H1 (cell line): Measurements from ENCODE around the gene NABP2. TPM values are rescaled to one million over a fixed set of nuclear protein-coding genes. Genes with fewer than 3 reads are reported as not detected.

Experiments used
- CTCF ChIA-PET: fragments of 300-600 bp; sonication (Branson Sonifier 250); formaldehyde crosslinking; loops from one replicate; lab custom pipeline; 2021; ENCODE audit not compliant: partially characterized antibody; lab: Charles Lee
- POLR2A ChIA-PET: fragments of 300-600 bp; sonication (Branson Sonifier 250); formaldehyde crosslinking; loops from one replicate; lab custom pipeline; 2021; ENCODE audit warnings: inconsistent platforms; ENCODE audit not compliant: partially characterized antibody; lab: Charles Lee
- DNase-seq, 2 experiments: peaks; one replicate each; pipeline versions ENCODE4 v3.0.0 to v3.0.0-alpha.2; 2010 to 2022; ENCODE audit warnings: low spot score in 2 of 2, low read depth in 1 of 2, mixed read lengths in 1 of 2
- FAIRE-seq: peaks from 2 replicates; lab custom pipeline; 2011; peaks lifted over from hg19 to GRCh38; lab: Jason Lieb, UNC
- H2AFZ ChIP-seq: 2 replicates; pipeline ENCODE4 v1.8.1; 2012; ENCODE audit warnings: low read length, inconsistent platforms
- H2AK5ac ChIP-seq: 2 replicates; pipeline ENCODE4 v1.6.1; 2013; ENCODE audit warnings: low read depth, low read length
- H2BK120ac ChIP-seq: replicated peaks from 2 replicates; pipeline ENCODE3; 2013; ENCODE audit warnings: low read depth, low read length, inconsistent platforms
- H2BK12ac ChIP-seq: 2 replicates; pipeline ENCODE4 v1.6.1; 2013; ENCODE audit warnings: low read depth, low read length
- H2BK15ac ChIP-seq: 2 replicates; pipeline ENCODE4 v1.6.1; 2013; ENCODE audit warnings: low read length
- H2BK20ac ChIP-seq: 2 replicates; pipeline ENCODE4 v1.6.1; 2013; ENCODE audit warnings: low read length
- H2BK5ac ChIP-seq: 2 replicates; pipeline ENCODE4 v1.6.1; 2013; ENCODE audit warnings: low read depth, low read length
- H3K14ac ChIP-seq: 2 replicates; pipeline ENCODE4 v1.6.1; 2013; ENCODE audit warnings: inconsistent platforms; ENCODE audit not compliant: insufficient read length
- H3K18ac ChIP-seq: 2 replicates; pipeline ENCODE4 v1.6.1; 2013; ENCODE audit warnings: low read length; ENCODE audit errors: extremely low read depth
- H3K23ac ChIP-seq: 2 replicates; pipeline ENCODE4 v1.6.1; 2013; ENCODE audit warnings: inconsistent platforms; ENCODE audit not compliant: insufficient read length
- H3K23me2 ChIP-seq: 2 replicates; pipeline ENCODE4 v1.6.1; 2013; ENCODE audit warnings: low read depth, low read length
- H3K27ac ChIP-seq: 2 replicates; pipeline ENCODE4 v1.6.1; 2011; ENCODE audit warnings: low read depth, low read length, inconsistent platforms
- H3K27me3 ChIP-seq, 4 experiments: replicated peaks in 1 of 4; 1 replicate in 1 of 4; 2 replicates in 3 of 4; pipeline versions ENCODE4 v1.6.1 to v1.8.1; 2011 to 2013; ENCODE audit warnings: low read length in 3 of 4, mild to moderate bottlenecking in 3 of 4, inconsistent platforms in 2 of 4, mixed read lengths in 2 of 4, moderate library complexity in 1 of 4; ENCODE audit not compliant: control insufficient read depth in 3 of 4, insufficient read depth in 3 of 4; ENCODE audit errors: extremely low read depth in 1 of 4
- H3K36me3 ChIP-seq, 4 experiments: 2 replicates each; pipeline versions ENCODE4 v1.6.1 to v1.8.1; 2011 to 2013; ENCODE audit warnings: mild to moderate bottlenecking in 4 of 4, low read length in 3 of 4, moderate library complexity in 2 of 4, control low read depth in 1 of 4, inconsistent platforms in 1 of 4; ENCODE audit not compliant: insufficient read depth in 4 of 4, control insufficient read depth in 2 of 4
- H3K4ac ChIP-seq: replicated peaks from 2 replicates; pipeline ENCODE3; 2013; ENCODE audit warnings: low read length, low read depth, mixed read lengths, inconsistent platforms; ENCODE audit not compliant: insufficient read length
- H3K4me1 ChIP-seq, 4 experiments: replicated peaks in 1 of 4; 1 replicate in 1 of 4; 2 replicates in 3 of 4; pipeline versions ENCODE4 v1.6.1 to v1.8.1; 2011 to 2013; ENCODE audit warnings: low read length in 3 of 4, inconsistent platforms in 2 of 4, mixed read lengths in 1 of 4; ENCODE audit not compliant: insufficient read depth in 4 of 4, control insufficient read depth in 3 of 4
- H3K4me2 ChIP-seq, 2 experiments: 2 replicates each; pipeline versions ENCODE4 v1.6.1 to v1.8.1; 2011 to 2013; ENCODE audit warnings: low read depth in 2 of 2, low read length in 2 of 2, control low read depth in 1 of 2, inconsistent platforms in 1 of 2, mild to moderate bottlenecking in 1 of 2; ENCODE audit not compliant: insufficient read depth in 1 of 2
- H3K4me3 ChIP-seq, 4 experiments: fragments of 200-600, 300-600 bp in 1 of 4; sonication (generic), shearing (Covaris generic), sonication (Bioruptor Twin) in 1 of 4; 2 replicates each; pipeline versions ENCODE4 v1.5.1 to v1.8.1; 2011 to 2016; ENCODE audit warnings: low read length in 4 of 4, low read depth in 3 of 4, control low read depth in 2 of 4, inconsistent platforms in 2 of 4, mild to moderate bottlenecking in 2 of 4, mixed read lengths in 1 of 4, moderate library complexity in 1 of 4; ENCODE audit not compliant: insufficient read depth in 2 of 4; ENCODE audit errors: extremely low read depth in 1 of 4
- H3K56ac ChIP-seq: replicated peaks from 2 replicates; pipeline ENCODE3; 2013; ENCODE audit warnings: low read depth, mild to moderate bottlenecking, mixed read lengths, low read length, inconsistent platforms; ENCODE audit not compliant: insufficient read length
- H3K79me1 ChIP-seq: 2 replicates; pipeline ENCODE4 v1.6.1; 2013; ENCODE audit warnings: low read depth, low read length, control low read depth
- H3K79me2 ChIP-seq, 2 experiments: 2 replicates each; pipeline versions ENCODE4 v1.6.1 to v1.8.1; 2012 to 2013; ENCODE audit warnings: low read length in 2 of 2, mild to moderate bottlenecking in 2 of 2, inconsistent platforms in 1 of 2; ENCODE audit not compliant: insufficient read depth in 2 of 2, control insufficient read depth in 1 of 2
- H3K9ac ChIP-seq, 4 experiments: replicated peaks in 1 of 4; 1 replicate in 1 of 4; 2 replicates in 3 of 4; pipeline versions ENCODE4 v1.6.1 to v1.8.1; 2011 to 2013; ENCODE audit warnings: low read depth in 3 of 4, low read length in 3 of 4, control low read depth in 2 of 4, mild to moderate bottlenecking in 2 of 4, moderate library complexity in 2 of 4, inconsistent platforms in 1 of 4; ENCODE audit errors: extremely low read depth in 1 of 4
- H3K9me3 ChIP-seq, 2 experiments: 2 replicates each; pipeline versions ENCODE4 v1.6.1 to v1.8.1; 2012 to 2013; ENCODE audit warnings: mild to moderate bottlenecking in 2 of 2, moderate library complexity in 2 of 2, control low read depth in 1 of 2, inconsistent platforms in 1 of 2, low read depth in 1 of 2, low read length in 1 of 2, mixed read lengths in 1 of 2; ENCODE audit not compliant: insufficient read depth in 2 of 2
- H4K20me1 ChIP-seq, 2 experiments: replicated peaks in 1 of 2; 2 replicates each; pipeline versions ENCODE3 to v1.8.1; 2011 to 2013; ENCODE audit warnings: inconsistent platforms in 2 of 2, low read length in 2 of 2, mild to moderate bottlenecking in 1 of 2; ENCODE audit not compliant: insufficient read depth in 2 of 2, control insufficient read depth in 1 of 2
- H4K5ac ChIP-seq: 2 replicates; pipeline ENCODE4 v1.6.1; 2013; ENCODE audit warnings: low read length, low read depth, mixed read lengths, inconsistent platforms; ENCODE audit not compliant: insufficient read length
- H4K8ac ChIP-seq: 2 replicates; pipeline ENCODE4 v1.8.0; 2013; ENCODE audit warnings: mild to moderate bottlenecking, moderate library complexity, low read length, inconsistent platforms; ENCODE audit not compliant: insufficient read depth; ENCODE audit errors: extremely low read depth
- H4K91ac ChIP-seq: replicated peaks from 2 replicates; pipeline ENCODE3; 2013; ENCODE audit warnings: low read length, mixed read lengths, inconsistent platforms; ENCODE audit not compliant: insufficient read length
- ASH2L ChIP-seq: fragments of 200-600, 300-600 bp; sonication (generic); IDR thresholded peaks from one replicate; pipeline ENCODE4 v1.7.1; 2017; ENCODE audit warnings: low read length
- CTBP2 ChIP-seq: IDR thresholded peaks from 2 replicates; pipeline ENCODE4 v1.7.0; 2011; ENCODE audit warnings: borderline replicate concordance, mild to moderate bottlenecking, moderate library complexity, mixed read lengths, low read length; ENCODE audit not compliant: insufficient read depth, insufficient read length
- JUN ChIP-seq: IDR thresholded peaks from 2 replicates; pipeline ENCODE4 v1.6.1; 2011; ENCODE audit warnings: low read depth, mild to moderate bottlenecking, improper control_type of control experiment, low read length
- SP4 ChIP-seq: IDR thresholded peaks from 2 replicates; pipeline ENCODE4 v1.6.1; 2012; ENCODE audit warnings: low read length, inconsistent platforms
- WGBS, 2 experiments: shearing (Covaris generic) in 1 of 2; methylation state at CpG; one replicate each; pipeline versions ENCODE4 v1.1.6 to v1.1.7; 2013 to 2015; ENCODE audit warnings: low lambda C conversion rate in 2 of 2, mixed read lengths in 2 of 2, inconsistent platforms in 1 of 2, low coverage in 1 of 2, missing lambda C conversion rate in 1 of 2; ENCODE audit not compliant: insufficient replicate concordance in 2 of 2, insufficient coverage in 1 of 2, insufficient read length in 1 of 2; ENCODE audit errors: extremely low coverage in 1 of 2, missing lambda C conversion rate in 1 of 2; 5-methylcytosine and 5-hydroxymethylcytosine counted together
- polyA plus RNA-seq, 7 experiments: library from polyadenylated mRNA; depleted of rRNA in 3 of 7; stranded (reverse) in 5 of 7; unstranded in 2 of 7; fragments of >200 nt in 5 of 7; fragments of 200-250 nt in 2 of 7; gene quantifications; 1 replicate in 5 of 7; 2 replicates in 1 of 7; 4 replicates in 1 of 7; pipeline versions ENCODE4 v1.2.1 to v1.2.3, GENCODE V29; 2011 to 2013; ENCODE audit warnings: missing spikeins in 2 of 7, mixed read lengths in 2 of 7
- total RNA-seq: library from RNA; stranded (reverse); fragmentation: NEBNext Ultra II Directional; extraction: Animal tissue kit (Norgen Biotek cat#: 25700); gene quantifications from 2 replicates; pipeline ENCODE4 v1.2.1, GENCODE V29; 2021
- TF ChIP-seq, protein P1 (sequence below): IDR thresholded peaks from 2 replicates; pipeline ENCODE4 v1.6.1; 2012; ENCODE audit warnings: inconsistent platforms

Gene NABP2
- total and polyA plus RNA-seq, 2 of the 8 experiments (the other 6 are each of a cell fraction or from before 2014, with no cell fraction given), result 58.1 to 67.5 TPM

GRCh38 chr12:56188131-56188777 lies 35.9 kb upstream of the NABP2 start:
- no peak overlapping the region for H2AK5ac ChIP-seq
- no peak overlapping the region for H2AFZ ChIP-seq
- H3K14ac ChIP-seq, result peak overlapping the region; percentile 6
- CTCF ChIA-PET, result interaction anchor here (0.5 to 6.2 kb wide), 24 partner anchors 10 to 144 kb away, joined by 3 to 111 read pairs (median 5); partner anchors contain the start of genes ANKRD52, COQ10A, ESYT1 and MYL6
- H3K4ac ChIP-seq, result peak overlapping the region; percentile 39
- peak overlapping the region; percentile 86 for H4K8ac ChIP-seq
- H3K27me3 ChIP-seq, result no peaks in the 10 kb centered on the region
- peak overlapping the region; percentile 81 to 96 for H3K4me2 ChIP-seq
- H3K27ac ChIP-seq, result peak overlapping the region; percentile 76
- H4K20me1 ChIP-seq, result peaks cover 0 to 4% of the 10 kb centered on the region in 2 experiments
- no peak overlapping the region for H3K23ac ChIP-seq
- H2BK20ac ChIP-seq, result no peak overlapping the region
- DNase-seq (no peak), FAIRE-seq (no peak)
- H2BK15ac ChIP-seq, result no peak overlapping the region
- POLR2A ChIA-PET, result interaction anchor here (0.7 to 26.3 kb wide), 16 partner anchors 11 to 1332 kb away, joined by 3 to 656 read pairs (median 11); partner anchors contain the start of genes CNPY2, COQ10A, DDIT3 and MYL6
- H2BK120ac ChIP-seq, result no peak overlapping the region
- H4K91ac ChIP-seq, result peak overlapping the region; percentile 62
- 31% methylated on average over 10 of the region's 10 CpGs; no CpG with 5 or more reads in 1 of the 2 experiments for WGBS, 2 experiments
- no peak overlapping the region for H2BK12ac ChIP-seq
- peak overlapping the region; percentile 4 for H4K5ac ChIP-seq
- H3K79me2 ChIP-seq, result peaks cover 14 to 31% of the 10 kb centered on the region in 2 experiments
- H3K36me3 ChIP-seq, result peaks cover 21 to 34% (median 28%) of the 10 kb centered on the region in 4 experiments
- H3K23me2 ChIP-seq, result peaks cover 11% of the 10 kb centered on the region
- H3K9ac ChIP-seq, result peak overlapping the region; percentile 85 to 89 (median 86)
- peak overlapping the region; percentile 82 to 95 (median 90) for H3K4me3 ChIP-seq
- H3K18ac ChIP-seq, result no peak overlapping the region
- H3K9me3 ChIP-seq, result no peaks in the 10 kb centered on the region
- H2BK5ac ChIP-seq, result peak overlapping the region; percentile 87
- H3K79me1 ChIP-seq, result peaks cover 3% of the 10 kb centered on the region; the same call in 1 of the 2 replicates
- H3K4me1 ChIP-seq, result peaks cover 2 to 8% (median 4%) of the 10 kb centered on the region in 4 experiments; a peak in 3 of 7 replicates
- peak overlapping the region; percentile 27 for H3K56ac ChIP-seq
- TF ChIP-seq ASH2L (no peak), SP4 (no peak), JUN (no peak), CTBP2 (no peak)
- TF ChIP-seq, protein P1, sequence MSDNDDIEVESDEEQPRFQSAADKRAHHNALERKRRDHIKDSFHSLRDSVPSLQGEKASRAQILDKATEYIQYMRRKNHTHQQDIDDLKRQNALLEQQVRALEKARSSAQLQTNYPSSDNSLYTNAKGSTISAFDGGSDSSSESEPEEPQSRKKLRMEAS, result no peak
